HepG2 (cell line): ENCODE measurements around the gene SEMA3B. TPM values are rescaled to one million over a fixed set of nuclear protein-coding genes. Genes with fewer than 3 reads are reported as not detected.

Experiments
- ARID2 ChIP-seq: sonication (generic); formaldehyde crosslinking; IDR thresholded peaks from 2 replicates; pipeline ENCODE4 v1.8.1; 2022; ENCODE audit warnings: mild to moderate bottlenecking, missing genetic modification reagents, borderline replicate concordance
- ATF7 ChIP-seq, 2 experiments: fragments of 450-650 bp in 1 of 2; sonication (generic) in 1 of 2; formaldehyde crosslinking in 1 of 2; IDR thresholded peaks; 2 replicates each; pipeline versions ENCODE4 v1.4.0 to v1.6.1; 2016 to 2020; ENCODE audit warnings: antibody characterized with exemption in 1 of 2, mild to moderate bottlenecking in 1 of 2, missing genetic modification reagents in 1 of 2
- CC2D1A ChIP-seq: sonication (generic); formaldehyde crosslinking; IDR thresholded peaks from 2 replicates; pipeline ENCODE4 v1.8.1; 2023; ENCODE audit warnings: mild to moderate bottlenecking, missing genetic modification reagents
- CHD4 ChIP-seq: fragments of 200-600 bp; sonication (generic); IDR thresholded peaks from 2 replicates; pipeline ENCODE4 v1.7.0; 2017; ENCODE audit warnings: mild to moderate bottlenecking, low read length, borderline replicate concordance
- NR2F6 ChIP-seq, 2 experiments: IDR thresholded peaks; 2 replicates each; pipeline ENCODE4 v1.6.1; 2016; ENCODE audit warnings: antibody characterized with exemption in 1 of 2, mild to moderate bottlenecking in 1 of 2
- PRDM15 ChIP-seq: sonication (generic); formaldehyde crosslinking; IDR thresholded peaks from 2 replicates; pipeline ENCODE4 v1.4.0; 2020; ENCODE audit warnings: missing genetic modification reagents
- RAD21 ChIP-seq: fragments of 450-650 bp; formaldehyde crosslinking; IDR thresholded peaks from 2 replicates; pipeline ENCODE4 v1.5.0; 2020; ENCODE audit warnings: mild to moderate bottlenecking
- TBX2 ChIP-seq: sonication (generic); formaldehyde crosslinking; IDR thresholded peaks from 2 replicates; pipeline ENCODE4 v1.5.0; 2020; ENCODE audit warnings: missing genetic modification reagents, mild to moderate bottlenecking, borderline replicate concordance
- TEAD3 ChIP-seq: optimal IDR thresholded peaks from 2 replicates; pipeline ENCODE3; 2016; ENCODE audit warnings: borderline replicate concordance
- TFAP4 ChIP-seq: sonication (generic); IDR thresholded peaks from 2 replicates; pipeline ENCODE4 v1.6.1; 2016; ENCODE audit warnings: low read depth, borderline replicate concordance
- ZFYVE20 ChIP-seq: sonication (generic); formaldehyde crosslinking; IDR thresholded peaks from 2 replicates; pipeline ENCODE4 v1.8.0; 2023; ENCODE audit warnings: low read depth, mild to moderate bottlenecking, moderate library complexity, missing genetic modification reagents, borderline replicate concordance
- ZNF263 ChIP-seq: sonication (generic); formaldehyde crosslinking; IDR thresholded peaks from 2 replicates; pipeline ENCODE4 v1.4.0; 2020; ENCODE audit warnings: missing genetic modification reagents
- ZNF878 ChIP-seq: sonication (generic); formaldehyde crosslinking; IDR thresholded peaks from 2 replicates; pipeline ENCODE4 v1.8.1; 2023; ENCODE audit warnings: mild to moderate bottlenecking, missing genetic modification reagents, moderate library complexity
- ZSCAN12 ChIP-seq: sonication (generic); formaldehyde crosslinking; IDR thresholded peaks from 2 replicates; pipeline ENCODE4 v1.9.0; 2021; ENCODE audit warnings: mild to moderate bottlenecking, missing genetic modification reagents
- polyA plus RNA-seq, 8 experiments: library from polyadenylated mRNA; depleted of rRNA in 3 of 8; stranded (reverse) in 7 of 8; unstranded in 1 of 8; fragments of >200 nt; fragmentation: Illumina TruSeq in 4 of 8; extraction: Trizol in 4 of 8; gene quantifications; 2 replicates each; pipeline versions ENCODE4 v1.2.1 to v1.2.3, GENCODE V29; 2011 to 2016; ENCODE audit warnings: low read depth in 4 of 8, missing spikeins in 1 of 8, mixed read lengths in 1 of 8; ENCODE audit not compliant: insufficient read depth in 1 of 8
- total RNA-seq, 5 experiments: library from RNA; depleted of rRNA; stranded (reverse); fragments of >200 nt; fragmentation: Illumina TruSeq; extraction: Trizol; gene quantifications; 2 replicates each; pipeline ENCODE4 v1.2.3, GENCODE V29; 2016; ENCODE audit warnings: low read depth in 1 of 5
- TF ChIP-seq, protein P1 (sequence below): sonication (generic); formaldehyde crosslinking; IDR thresholded peaks from 2 replicates; pipeline ENCODE4 v1.5.0; 2020; ENCODE audit warnings: mild to moderate bottlenecking, missing genetic modification reagents, borderline replicate concordance

The SEMA3B gene
- total and polyA plus RNA-seq, 2 of the 13 experiments (the other 11 are each of a cell fraction or from before 2014, with no cell fraction given), result 93.2 to 158 TPM

DNA sequence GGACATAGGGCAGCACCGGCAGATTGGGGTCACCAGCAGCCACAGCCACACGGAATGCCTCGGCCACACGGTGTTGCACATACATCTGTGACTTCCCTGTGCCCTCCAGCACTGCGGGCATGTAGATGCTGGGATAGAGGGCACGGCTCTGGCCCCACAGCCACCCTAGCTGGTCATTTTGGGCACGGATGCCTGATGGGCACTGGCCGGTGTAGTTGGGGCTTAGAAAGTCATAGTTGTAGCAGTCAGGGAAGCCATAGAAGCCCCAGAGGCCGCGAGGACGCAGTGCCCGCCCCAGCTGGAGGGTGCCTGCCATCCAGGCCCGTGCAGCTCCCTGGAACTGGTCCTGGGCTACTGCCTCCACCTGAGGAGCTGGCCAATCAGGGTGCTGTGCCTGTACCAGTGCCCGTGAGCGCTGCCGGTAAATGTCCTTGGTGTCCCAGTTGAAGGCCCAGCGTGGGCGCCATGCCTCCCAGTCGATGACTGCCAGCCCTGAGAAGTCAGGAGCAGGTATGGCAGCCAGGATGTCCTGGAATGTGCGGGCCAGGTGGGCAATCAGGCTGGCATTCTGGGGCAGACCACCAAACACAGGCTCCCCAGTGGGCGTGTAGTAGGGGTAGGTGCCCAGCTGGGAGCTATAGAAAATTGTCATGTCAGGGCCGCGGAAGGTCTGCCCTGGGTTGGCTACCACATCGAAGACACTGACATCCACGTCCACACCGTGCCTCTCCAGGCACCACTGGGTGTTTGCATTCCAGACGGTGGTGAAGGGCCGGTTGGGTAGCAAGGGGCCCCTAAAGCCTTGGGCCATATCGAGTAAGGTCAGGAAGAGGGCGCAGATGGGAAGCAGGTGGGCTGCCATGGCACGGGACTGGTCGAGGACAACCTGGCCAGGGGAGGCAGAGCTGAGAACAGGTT lies 33.4 kb downstream of the SEMA3B start (continued):
- TF ChIP-seq, protein P1, sequence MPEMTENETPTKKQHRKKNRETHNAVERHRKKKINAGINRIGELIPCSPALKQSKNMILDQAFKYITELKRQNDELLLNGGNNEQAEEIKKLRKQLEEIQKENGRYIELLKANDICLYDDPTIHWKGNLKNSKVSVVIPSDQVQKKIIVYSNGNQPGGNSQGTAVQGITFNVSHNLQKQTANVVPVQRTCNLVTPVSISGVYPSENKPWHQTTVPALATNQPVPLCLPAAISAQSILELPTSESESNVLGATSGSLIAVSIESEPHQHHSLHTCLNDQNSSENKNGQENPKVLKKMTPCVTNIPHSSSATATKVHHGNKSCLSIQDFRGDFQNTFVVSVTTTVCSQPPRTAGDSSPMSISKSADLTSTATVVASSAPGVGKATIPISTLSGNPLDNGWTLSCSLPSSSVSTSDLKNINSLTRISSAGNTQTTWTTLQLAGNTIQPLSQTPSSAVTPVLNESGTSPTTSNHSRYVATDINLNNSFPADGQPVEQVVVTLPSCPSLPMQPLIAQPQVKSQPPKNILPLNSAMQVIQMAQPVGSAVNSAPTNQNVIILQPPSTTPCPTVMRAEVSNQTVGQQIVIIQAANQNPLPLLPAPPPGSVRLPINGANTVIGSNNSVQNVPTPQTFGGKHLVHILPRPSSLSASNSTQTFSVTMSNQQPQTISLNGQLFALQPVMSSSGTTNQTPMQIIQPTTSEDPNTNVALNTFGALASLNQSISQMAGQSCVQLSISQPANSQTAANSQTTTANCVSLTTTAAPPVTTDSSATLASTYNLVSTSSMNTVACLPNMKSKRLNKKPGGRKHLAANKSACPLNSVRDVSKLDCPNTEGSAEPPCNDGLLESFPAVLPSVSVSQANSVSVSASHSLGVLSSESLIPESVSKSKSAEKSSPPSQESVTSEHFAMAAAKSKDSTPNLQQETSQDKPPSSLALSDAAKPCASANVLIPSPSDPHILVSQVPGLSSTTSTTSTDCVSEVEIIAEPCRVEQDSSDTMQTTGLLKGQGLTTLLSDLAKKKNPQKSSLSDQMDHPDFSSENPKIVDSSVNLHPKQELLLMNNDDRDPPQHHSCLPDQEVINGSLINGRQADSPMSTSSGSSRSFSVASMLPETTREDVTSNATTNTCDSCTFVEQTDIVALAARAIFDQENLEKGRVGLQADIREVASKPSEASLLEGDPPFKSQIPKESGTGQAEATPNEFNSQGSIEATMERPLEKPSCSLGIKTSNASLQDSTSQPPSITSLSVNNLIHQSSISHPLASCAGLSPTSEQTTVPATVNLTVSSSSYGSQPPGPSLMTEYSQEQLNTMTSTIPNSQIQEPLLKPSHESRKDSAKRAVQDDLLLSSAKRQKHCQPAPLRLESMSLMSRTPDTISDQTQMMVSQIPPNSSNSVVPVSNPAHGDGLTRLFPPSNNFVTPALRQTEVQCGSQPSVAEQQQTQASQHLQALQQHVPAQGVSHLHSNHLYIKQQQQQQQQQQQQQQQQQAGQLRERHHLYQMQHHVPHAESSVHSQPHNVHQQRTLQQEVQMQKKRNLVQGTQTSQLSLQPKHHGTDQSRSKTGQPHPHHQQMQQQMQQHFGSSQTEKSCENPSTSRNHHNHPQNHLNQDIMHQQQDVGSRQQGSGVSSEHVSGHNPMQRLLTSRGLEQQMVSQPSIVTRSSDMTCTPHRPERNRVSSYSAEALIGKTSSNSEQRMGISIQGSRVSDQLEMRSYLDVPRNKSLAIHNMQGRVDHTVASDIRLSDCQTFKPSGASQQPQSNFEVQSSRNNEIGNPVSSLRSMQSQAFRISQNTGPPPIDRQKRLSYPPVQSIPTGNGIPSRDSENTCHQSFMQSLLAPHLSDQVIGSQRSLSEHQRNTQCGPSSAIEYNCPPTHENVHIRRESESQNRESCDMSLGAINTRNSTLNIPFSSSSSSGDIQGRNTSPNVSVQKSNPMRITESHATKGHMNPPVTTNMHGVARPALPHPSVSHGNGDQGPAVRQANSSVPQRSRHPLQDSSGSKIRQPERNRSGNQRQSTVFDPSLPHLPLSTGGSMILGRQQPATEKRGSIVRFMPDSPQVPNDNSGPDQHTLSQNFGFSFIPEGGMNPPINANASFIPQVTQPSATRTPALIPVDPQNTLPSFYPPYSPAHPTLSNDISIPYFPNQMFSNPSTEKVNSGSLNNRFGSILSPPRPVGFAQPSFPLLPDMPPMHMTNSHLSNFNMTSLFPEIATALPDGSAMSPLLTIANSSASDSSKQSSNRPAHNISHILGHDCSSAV (CRISPR knock-in tag), result no peak
- peak; percentile 1; the same call in 1 of the 2 replicates for TF ChIP-seq TBX2
- peak; percentile 78 for TF ChIP-seq ZNF878 (CRISPR knock-in tag)
- 0 out of 2 replicates have a peak, but pooled peaks have one; percentile 6 for TF ChIP-seq TFAP4
- no peak for TF ChIP-seq PRDM15 (CRISPR knock-in tag)
- TF ChIP-seq CC2D1A, result peak; percentile 11; the same call in 1 of the 2 replicates
- peak; percentile 2 for TF ChIP-seq TEAD3
- TF ChIP-seq NR2F6 (IDR thresholded peaks at IDR 0.05), result no peak
- TF ChIP-seq NR2F6 (CRISPR knock-in tag; IDR thresholded peaks at IDR 0.05), result no peak
- TF ChIP-seq ATF7 (IDR thresholded peaks at IDR 0.05), result no peak
- TF ChIP-seq ATF7 (CRISPR knock-in tag; IDR thresholded peaks at IDR 0.05), result no peak
- no peak for TF ChIP-seq ZNF263 (CRISPR knock-in tag)
- TF ChIP-seq CHD4, result no peak
- 0 out of 2 replicates have a peak, but pooled peaks have one; percentile 66 for TF ChIP-seq ZFYVE20
- no peak for TF ChIP-seq ZSCAN12 (CRISPR knock-in tag)
- no peak for TF ChIP-seq ARID2 (CRISPR knock-in tag)
- TF ChIP-seq RAD21 (CRISPR knock-in tag), result no peak
